HK-2 (cell line): ENCODE results near the gene RBM3.

Source experiments
- DNase-seq: peaks from one replicate; pipeline ENCODE4 v3.0.0-alpha.2; 2018; ENCODE audit not compliant: unreplicated experiment

Gene RBM3

DNA sequence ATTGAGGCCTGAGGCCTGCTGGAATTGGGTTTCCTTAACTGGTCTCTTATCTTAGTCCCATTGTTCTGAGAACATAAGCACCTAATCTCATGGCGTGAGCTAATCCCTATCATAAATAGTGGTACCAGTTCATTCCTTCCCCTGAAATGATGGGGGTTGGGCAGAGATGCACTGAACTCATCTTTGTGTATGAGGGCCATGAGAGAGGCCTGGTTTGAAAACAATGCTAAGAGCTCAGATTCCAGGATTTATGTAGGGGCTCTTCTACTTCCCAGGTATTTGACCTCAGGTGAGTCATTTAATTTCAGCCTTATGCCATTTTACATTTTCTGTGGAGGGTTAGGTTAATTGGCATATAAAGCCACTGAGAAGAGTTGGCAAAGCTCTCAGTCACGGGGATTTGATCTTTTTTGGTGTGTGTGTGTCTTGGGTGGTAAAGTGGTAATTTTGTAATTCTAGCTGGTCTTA lies 4.4 kb downstream of the RBM3 start:
- DNase-seq: no peak

DNA sequence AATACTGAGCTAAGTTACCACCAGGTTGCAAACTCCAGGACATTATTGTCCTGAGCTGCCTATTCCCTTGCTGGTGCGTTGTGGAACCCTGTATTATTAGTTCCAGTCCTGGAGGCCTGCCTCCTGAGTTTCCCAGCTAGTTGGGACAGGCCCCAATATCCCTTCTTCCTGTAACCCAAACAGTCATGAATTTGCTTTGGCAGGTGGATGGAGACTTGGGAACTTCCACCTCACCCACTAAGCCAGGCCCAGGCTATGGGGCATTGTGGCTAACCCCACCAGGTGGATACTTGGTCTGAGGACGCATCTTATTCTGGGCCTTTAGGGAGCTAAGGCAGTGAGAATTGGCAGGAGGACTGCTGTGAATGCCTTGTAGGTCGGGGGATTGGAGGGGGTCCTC lies 5.0 kb downstream of the RBM3 start:
- DNase-seq: no peak

DNA sequence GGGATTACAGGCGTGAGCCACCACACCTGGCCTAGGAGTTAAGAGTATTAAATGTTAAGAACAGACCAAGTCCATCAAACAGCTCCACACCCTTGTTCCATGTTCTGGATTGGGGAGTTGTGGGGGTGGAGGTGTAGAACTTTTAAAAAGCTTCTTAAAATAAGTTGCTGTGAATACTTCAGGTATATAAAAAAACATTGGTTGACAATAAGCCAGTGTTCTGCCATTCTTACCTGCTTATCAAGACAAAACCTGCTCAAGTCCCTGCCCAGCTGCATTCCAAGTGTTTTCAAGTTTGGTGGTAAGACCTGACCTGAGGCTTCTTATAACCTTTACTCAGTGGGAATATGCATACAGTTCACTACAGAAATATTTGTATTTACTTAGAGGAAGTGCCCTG lies 6.4 kb downstream of the RBM3 start:
- DNase-seq: no peak

DNA sequence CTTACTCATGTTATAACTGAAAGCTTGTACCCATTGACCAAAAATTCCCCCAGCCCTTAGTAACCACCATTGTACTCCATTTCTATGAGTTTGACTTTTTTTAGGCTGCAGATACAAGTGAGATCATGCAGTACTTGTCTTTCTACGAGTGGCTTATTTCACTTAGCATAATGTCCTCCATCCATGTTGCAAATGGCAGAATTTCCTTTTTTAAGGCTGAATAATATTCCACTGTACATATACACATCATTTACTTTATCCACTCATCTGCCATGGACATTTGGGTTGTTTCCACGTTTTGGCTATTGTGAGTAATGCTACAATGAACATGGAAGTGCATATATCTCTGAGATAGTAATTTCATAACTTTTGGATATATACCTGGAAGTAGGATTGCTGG lies 10.4 kb downstream of the RBM3 start:
- no peak for DNase-seq

DNA sequence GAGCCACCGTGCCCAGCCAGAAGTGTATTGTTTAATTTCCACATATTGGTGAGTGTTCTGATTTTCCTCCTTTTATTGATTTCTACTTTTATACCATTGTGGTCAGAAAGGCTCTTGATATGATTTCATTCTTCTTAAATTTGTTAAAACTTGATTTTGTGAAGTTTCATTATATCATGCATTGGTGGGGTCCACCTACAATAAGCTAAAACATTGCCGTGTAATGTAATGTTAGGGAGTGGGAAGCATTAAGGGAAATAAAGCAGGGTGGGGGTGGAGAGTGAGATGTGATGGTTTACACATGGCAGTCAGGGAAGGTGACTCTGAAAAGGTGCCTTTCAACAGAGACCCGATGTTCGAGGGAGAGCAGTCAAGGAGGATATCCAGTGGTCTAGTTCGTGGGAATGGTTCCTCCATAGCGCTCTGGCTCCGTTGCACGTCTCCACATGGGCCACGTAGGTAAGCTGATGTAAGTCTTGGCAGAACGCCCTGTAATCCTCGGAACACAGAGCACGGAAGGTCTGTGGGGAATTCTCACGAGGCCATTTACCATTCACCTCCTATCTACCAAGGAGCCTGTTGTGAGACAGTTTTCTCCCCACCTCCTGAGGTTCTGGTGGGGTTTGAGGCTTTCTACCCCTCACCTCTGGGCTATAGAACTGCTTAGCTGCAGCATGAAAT lies 15.3 kb downstream of the RBM3 start:
- DNase-seq: no peak

DNA sequence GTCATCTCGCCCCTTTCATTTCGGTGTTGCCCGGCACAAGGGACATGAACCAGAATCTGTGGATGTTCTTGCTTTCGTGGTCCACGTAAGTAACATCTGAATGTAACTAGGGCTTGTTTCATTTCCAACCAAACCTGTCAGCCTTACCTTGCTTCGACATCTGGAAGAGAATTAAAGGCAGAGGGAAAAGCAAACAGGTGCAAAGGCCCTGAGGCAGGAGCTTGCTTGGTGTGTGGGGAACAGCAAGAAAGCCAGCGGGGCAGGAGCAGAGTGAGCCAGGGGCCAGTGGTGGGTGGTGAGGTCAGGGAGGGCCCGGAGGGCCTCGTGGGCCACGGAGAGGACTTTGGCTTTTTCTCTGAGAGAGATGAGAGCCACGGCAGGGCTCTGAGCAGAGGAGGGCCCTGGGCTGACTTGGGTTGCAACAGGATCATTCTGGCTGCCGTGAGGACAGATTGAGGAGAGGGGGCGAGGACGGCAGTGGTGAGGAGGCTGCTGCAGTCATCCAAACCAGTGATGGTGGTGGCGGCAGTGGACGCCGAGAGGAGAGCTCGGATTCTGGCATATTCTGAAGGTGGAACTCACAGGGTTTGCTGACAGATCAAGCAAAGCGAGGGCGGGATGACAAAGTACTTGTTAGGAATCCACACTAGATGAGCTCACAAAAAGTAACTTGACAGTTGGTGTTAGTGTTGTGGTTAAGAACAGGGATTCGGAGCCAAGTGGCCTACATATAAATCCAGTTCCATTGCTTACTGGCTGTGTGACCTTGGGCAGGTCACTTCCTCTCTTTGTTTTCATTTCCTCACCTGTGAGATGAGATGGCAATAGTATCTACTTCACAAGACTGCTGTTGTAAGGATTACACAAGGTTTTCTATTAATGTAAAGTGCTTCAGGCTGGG lies 16.2 kb downstream of the RBM3 start:
- no peak for DNase-seq

DNA sequence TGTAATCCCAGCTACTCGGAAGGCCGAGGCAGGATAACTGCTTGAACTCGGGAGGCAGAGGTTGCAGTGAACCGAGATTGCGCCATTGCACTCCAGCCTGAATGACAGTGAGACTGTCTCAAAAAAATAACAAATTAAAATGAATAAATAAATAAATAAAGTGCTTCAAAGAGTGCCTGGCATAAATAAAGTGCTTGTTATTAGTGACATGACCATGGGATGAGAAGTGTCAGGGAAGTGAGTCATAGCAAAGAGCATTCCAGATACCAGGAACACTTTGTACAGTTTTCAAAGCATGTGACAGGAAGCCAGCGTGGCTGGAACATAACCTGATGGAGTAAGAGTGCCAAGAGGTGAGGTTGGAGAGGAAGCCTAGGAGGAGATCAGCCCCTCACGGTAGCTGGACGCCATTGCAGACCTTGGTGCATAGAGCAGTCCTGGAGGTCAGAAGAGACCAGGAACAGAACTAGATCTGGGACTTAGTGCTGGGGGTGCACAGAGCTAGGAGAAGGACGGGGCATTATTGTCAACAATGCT lies 17.0 kb downstream of the RBM3 start:
- peak; percentile 49 for DNase-seq

DNA sequence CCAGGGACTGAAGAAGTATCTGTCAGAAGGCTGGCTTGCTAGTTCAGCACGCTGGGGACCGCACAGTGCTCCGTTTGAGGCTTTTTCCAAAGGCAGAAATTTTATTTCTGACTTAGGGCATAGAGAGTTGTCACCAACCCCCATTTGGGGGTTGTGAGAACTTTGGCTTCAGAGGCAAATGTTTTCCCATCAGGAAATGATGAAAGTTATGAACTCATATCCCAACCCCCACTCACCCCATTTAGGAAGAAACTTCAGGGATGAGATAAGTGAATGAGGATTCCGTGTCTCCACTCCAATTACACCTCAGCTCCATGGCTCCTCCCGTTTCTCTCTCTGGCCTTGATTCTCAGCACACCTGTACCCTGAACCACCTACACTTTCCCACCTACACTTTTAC lies 18.7 kb downstream of the RBM3 start:
- no peak for DNase-seq

DNA sequence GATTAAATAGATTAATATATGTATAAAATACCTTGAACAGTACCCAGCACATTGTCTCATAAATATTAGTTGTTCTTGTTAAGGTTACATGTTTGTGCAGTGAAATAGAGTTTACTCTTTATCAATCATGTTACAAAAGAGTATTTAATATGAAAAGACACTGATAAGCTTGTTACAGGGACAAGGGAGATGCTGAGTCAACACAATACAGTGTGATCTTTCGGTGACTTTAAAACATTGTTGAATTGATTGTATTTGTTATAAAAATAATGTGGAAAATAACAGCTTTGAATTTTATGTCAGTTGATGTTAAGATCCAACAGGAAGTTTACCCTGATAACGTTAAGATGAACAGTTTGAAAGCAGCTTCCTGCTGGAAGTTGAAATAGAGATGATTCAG lies 21.6 kb downstream of the RBM3 start:
- no peak for DNase-seq

DNA sequence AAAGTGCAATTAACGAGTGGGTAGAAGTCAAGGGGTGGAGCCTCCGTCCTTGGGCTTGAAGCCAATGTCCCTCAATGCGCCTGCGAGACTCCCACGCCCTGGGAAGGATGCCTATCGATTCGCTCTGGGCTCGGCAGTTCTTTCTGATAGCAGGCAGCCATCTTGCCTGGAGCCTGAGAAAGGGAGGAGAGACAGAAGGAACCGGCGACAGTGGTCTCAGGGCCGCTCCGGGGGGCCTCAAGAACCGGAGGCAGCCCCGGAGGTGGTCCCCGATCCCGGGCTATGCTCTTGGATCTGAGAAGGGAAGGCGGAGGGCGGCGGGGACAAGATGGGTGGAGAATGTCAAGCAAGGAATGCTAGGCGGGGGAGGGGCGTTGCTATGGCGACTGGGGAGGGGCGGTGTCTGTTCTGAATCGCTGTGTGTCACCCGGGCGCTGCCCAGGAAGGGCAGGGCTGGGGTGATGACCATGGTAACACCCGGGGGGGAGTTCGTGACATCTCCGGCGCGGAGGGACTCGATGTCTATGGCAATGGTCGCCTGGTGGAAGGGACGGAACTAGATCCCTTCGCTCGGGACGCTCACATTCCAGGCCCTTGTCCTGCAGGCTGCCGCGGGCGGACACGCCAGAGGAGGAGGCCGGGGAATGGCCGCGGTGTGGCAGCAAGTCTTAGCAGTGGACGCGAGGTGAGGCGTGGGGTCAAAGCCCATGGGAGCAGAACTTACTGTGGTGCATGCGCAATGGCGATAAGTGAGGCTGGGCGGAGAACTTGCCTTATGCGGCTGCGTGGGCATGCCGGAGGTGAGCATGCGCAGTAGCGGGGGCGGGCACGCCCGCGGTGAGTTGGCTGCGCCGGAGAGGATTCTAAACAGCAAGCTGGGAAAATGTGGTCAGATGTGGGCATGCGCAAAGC lies 23.3 kb downstream of the RBM3 start, which contains the start of gene WDR13:
TSS of gene WDR13 (plus strand) at position 140 of the 912 bp plus-strand sequence. CDS start at position 645, 505 bp downstream.
- DNase-seq: peak; percentile 94

DNA sequence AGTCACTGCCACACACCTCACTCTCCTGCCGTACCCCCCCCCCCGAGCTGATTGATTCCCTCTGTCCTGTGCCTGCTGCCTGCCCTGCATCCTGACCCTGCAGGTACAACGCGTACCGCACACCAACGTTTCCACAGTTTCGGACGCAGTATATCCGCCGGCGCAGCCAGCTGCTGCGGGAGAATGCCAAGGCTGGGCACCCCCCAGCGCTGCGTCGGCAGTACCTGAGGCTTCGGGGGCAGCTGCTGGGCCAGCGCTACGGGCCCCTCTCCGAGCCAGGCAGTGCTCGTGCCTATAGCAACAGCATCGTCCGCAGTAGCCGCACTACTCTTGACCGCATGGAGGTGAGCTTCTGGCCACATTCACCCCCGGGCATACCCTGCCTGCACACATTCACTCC lies 24.3 kb downstream of the RBM3 start:
- DNase-seq: no peak

DNA sequence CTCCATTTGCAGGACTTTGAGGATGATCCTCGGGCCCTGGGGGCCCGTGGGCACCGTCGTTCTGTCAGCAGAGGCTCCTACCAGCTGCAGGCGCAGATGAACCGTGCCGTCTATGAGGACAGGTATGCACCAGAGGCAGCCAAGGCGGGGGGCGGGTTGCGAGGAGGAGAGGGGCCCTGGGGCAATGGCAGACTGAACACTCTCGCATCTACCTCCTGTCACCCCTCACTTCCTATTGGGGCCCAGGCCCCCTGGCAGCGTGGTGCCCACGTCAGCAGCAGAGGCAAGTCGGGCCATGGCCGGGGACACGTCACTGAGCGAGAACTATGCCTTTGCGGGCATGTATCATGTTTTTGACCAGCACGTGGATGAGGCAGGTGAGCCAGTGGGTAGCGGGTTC lies 25.1 kb downstream of the RBM3 start:
- DNase-seq: no peak

DNA sequence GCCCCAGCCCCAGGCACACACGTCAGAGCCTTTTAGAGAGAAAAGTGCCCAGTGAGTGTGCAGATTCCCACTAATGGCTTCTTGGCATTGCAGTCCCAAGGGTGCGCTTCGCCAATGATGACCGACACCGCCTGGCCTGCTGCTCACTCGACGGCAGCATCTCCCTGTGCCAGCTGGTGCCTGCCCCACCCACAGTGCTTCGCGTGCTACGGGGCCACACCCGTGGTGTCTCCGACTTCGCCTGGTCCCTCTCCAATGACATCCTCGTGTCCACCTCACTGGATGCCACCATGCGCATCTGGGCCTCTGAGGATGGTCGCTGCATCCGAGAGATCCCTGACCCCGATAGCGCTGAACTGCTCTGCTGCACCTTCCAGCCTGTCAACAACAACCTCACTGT lies 25.9 kb downstream of the RBM3 start:
- DNase-seq: no peak

DNA sequence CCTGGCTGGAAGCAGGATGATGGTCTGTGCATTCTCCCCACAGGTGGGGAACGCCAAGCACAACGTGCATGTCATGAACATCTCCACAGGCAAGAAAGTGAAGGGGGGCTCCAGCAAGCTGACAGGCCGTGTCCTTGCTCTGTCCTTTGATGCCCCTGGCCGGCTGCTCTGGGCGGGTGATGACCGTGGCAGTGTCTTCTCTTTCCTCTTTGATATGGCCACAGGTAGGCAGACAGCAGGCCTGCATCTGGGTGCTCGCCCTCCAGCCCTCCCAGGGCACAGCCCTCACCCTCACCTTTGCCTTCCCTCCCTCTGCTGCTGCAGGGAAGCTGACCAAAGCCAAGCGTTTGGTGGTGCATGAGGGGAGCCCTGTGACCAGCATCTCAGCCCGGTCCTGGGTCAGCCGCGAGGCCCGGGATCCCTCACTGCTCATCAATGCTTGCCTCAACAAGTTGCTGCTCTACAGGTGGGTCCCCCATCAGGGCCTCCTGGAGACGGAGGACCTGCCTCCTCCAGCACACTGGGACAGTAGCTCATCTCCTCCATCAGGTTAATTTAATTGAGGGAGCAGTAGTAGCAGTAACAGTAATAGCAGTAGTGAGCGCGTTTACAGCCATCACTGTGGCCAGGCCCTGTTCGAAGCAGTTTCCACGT lies 27.6 kb downstream of the RBM3 start:
- no peak for DNase-seq

DNA sequence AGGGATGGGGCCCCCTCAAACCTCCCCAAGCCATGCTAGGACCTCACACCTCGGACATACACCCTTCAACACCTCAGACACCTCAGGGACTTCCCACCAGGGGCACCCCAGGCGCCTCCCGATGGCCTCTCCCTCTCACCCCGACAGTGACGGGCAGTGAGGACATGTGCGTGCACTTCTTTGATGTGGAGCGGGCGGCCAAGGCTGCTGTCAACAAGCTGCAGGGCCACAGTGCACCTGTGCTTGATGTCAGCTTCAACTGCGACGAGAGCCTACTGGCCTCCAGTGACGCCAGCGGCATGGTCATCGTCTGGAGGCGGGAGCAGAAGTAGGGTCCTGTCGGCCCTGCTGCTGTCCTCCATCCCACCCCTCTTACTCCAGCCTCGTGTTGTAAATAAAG lies 30.4 kb downstream of the RBM3 start:
- no peak for DNase-seq

DNA sequence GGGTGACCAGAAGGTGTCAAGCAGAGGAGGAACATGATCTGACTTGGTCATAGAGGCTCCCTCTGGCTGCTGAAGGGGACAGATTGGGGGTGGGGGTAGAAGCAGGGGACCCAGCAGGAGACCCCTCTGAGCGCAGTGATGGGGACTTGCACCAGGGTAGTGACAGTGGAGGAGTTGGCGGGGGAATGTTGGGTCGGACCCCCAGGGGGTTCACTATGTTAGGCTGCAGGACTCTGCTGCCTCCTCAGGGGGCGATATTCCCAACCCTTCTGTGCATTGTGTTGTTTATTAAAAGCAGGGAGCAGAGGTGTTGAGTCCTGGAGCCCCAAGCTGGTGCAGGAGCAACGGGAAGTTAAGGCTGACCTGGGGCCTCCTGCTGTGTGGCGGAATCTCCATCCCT lies 31.8 kb downstream of the RBM3 start:
- no peak for DNase-seq

DNA sequence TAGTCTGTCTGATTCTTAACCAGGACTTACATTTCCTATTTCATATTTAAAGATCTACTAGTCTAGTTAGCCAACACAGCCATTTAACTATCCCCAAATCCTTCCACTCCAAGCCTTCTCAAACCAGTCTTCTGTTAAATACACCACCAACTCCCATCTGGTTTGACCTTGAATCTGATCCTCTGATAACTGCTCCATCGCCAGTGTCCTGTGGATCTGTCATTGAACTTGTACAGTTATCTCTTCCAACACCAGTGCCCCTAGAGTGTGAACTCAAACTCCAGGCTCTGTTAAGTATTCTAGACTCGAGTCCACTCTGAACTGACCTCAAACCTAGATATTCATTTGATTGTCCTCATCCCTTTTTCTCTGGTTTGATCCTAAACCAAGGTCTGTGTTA lies 37.4 kb downstream of the RBM3 start:
- DNase-seq: no peak

DNA sequence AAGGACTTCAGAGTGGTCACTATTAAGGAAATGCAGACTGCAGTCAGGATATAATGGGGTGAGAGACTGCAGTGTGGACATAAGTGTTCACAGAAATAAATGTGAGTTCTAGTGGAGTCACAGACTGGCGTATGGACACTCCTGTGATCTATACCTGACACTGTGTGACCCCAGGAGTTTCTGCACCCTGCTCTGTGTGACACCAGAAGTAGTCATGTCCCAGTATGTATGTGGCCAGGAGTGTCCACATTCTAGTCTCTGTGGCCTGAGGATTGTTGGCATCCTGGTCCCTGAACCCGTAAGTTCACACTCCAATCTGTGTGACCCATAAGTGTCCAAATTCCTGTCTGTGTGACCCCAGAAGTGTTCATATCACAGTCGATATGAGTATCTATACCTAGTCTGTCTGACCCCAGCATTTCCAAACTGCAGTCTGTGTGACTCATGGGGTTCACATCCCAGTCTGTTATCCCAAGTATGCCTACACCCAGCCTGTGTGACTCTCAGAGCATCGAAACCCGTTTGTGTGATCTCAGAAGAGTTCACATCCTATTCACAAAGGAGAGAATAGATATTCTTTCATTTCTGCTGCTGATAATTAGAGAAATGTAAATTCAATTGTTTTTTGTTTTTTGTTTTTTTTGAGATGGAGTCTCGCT lies 39.3 kb downstream of the RBM3 start:
- no peak for DNase-seq

DNA sequence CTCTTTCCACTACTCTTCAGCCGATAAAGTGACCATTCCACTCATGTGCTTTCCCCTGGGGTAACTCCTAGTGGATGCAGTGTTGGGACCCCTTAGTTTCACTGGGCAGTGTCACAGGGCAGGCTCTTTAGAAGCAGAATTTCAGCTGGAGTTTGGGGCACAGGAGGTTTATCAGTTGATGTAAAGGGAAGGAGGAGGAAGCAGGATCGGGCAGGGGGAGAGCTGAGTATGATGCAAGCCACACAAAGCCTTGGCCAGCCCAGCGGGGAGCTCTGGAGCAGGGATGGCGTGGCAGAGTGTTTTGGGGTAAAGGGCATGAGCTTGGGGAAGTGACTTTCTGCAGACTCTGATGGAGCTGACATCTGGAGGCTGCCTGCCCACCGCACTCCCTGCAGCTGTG lies 42.3 kb downstream of the RBM3 start:
- DNase-seq: no peak

DNA sequence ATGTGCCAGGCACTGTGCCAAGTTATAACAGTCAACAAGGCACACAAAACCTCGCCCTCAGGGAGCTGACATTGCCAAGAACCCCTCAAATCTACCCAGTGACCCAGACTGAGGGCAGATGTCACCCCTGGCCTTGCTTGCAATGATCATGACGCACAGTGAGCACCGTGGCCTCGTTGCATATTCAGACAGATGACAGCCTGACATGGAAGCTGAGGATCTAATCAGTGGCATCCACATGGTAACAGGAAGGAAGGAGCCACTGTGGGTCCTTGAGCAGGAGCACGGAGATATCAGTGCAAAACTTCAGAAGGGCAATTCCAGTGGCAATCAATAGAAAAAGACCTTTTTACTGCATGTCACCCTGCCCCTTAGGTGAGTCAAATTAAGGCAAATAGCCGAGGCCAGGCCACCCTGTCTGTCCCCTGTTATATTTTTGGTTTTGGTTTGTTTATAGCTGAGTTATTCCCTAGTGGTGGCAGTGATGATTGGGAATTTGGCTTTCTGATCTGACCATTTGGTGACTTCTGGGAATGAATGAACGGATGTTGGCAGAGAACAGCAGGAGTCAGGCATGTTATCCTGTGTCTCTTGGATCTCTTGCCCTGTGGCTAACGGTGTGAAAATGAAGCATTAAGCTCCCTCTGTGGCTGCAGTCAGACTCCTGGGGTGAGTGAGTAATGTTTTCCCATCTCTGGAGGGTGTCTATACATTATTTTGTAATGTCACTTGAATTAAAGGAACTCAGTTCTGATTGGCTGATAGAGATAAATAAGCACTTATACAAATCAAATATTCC lies 43.5 kb downstream of the RBM3 start:
- no peak for DNase-seq
